ENCODE measurements around the gene MYH16.

DNA sequence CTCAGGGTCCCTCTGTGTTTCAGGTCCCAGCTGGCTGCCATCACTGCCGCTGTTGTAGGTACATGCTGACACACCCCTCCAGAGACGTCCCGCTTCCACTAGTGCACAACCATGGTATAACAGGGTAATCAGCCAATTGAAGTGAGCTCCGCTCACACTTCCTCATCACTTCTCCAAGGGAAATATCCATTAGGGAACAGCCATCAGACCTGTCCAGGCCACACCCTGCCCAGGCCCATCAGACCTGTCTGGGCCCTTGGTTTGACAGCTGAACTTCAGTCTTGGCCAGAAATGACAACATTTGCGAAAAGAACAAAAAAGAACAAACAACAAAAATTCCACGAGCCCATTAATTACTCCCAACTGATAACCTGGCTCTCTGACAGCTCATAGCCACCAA lies 11.0 kb upstream of the MYH16 start:
- TF ChIP-seq, protein P1, sequence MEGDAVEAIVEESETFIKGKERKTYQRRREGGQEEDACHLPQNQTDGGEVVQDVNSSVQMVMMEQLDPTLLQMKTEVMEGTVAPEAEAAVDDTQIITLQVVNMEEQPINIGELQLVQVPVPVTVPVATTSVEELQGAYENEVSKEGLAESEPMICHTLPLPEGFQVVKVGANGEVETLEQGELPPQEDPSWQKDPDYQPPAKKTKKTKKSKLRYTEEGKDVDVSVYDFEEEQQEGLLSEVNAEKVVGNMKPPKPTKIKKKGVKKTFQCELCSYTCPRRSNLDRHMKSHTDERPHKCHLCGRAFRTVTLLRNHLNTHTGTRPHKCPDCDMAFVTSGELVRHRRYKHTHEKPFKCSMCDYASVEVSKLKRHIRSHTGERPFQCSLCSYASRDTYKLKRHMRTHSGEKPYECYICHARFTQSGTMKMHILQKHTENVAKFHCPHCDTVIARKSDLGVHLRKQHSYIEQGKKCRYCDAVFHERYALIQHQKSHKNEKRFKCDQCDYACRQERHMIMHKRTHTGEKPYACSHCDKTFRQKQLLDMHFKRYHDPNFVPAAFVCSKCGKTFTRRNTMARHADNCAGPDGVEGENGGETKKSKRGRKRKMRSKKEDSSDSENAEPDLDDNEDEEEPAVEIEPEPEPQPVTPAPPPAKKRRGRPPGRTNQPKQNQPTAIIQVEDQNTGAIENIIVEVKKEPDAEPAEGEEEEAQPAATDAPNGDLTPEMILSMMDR (IDR thresholded peaks at IDR 0.05): peak in 1 of 7 experiments; percentile 5
- TF ChIP-seq POLR2A (IDR thresholded peaks at IDR 0.05): no peak

All from body of pancreas (tissue), 4 donors.